GM21390 (cell line): ENCODE data around the gene CHIT1.

Experiments used
- ATAC-seq: cut with Tn5 transposase; IDR thresholded peaks from one replicate; pipeline ENCODE4 v1.9.1; 2021; ENCODE audit not compliant: unreplicated experiment

CHIT1 gene

GRCh38 chr1:203190949-203191348, 38.5 kb downstream of the CHIT1 start:
- no peak for ATAC-seq

DNA sequence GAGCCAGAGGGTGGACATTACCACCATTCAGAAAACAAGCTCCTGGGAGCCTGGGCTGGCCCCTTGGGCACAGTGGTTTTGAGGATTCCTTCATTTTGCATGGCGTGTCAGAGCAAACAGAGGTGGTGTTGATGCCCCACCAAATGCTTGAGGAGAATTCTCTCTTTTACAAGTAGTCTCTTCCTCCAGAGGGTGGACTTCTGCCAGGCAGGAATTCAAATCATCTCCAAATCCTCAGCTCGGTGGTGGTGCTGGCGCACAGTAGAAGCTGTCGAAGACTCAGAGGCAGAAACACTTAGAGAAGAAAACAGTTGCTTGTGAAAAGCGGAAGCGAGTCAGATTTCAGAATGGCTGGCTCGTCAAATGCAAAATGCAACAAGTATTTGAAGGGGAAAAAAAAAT, 39.5 kb downstream of the CHIT1 start:
- no peak for ATAC-seq

DNA sequence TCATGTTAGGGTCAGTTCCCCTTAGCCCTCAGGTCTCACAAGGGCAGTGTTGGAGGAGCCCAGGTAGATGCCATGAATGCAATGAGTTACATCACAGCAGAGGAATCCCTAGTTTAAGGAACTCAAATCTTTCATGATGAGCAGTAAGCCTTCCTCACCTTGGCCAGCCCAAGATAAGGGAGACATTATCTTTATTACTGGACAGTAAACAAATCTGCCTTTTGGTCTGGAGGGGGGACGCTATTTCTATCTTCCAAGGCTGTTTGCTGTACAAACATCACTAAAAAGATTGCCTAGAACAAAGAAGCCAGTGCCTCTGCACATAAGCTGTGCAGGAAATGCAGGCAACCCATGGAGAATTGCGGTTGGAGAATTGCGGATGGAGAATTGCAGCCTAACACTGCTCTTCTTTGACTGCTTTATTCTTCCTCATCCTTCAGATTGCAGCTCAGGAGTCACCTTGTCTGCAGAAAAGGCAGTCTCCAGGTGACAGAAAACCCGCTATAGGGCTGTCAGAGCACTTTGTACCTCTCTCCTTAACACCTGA, 40.7 kb downstream of the CHIT1 start:
- no peak for ATAC-seq

- ATAC-seq: no peak
Measured at GRCh38 chr1:203187689-203188264, 41.7 kb downstream of the CHIT1 start.

- no peak for ATAC-seq
Measured at GRCh38 chr1:203187304-203187685, 42.2 kb downstream of the CHIT1 start.

GRCh38 chr1:203186446-203187303, 42.8 kb downstream of the CHIT1 start, which contains the start of gene CHI3L1:
CHI3L1 (minus strand) TSS chr1:203186704; CDS start chr1:203186623, 81 bp downstream.
- ATAC-seq: no peak

DNA sequence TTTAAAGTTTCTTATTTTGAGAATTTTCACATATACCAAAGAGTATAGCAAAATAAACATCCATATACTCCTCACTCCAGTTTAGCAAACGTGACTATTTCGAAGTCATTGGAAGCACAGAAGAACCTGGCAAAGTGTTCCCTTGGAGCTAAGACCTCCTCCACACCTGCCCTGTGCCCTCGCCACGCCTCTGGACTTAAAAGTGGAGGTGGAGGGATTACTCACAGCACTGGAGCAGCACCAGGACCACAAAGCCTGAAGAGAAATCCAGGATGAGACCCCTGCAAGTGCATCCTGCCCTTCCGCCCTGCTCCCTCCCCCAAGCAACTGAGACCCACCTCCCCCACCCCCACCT, 43.4 kb downstream of the CHIT1 start:
- ATAC-seq: no peak

- no peak for ATAC-seq
Measured at GRCh38 chr1:203185585-203185984, 43.9 kb downstream of the CHIT1 start.

GRCh38 chr1:203185061-203185461, 44.4 kb downstream of the CHIT1 start:
- no peak for ATAC-seq

GRCh38 chr1:203184467-203184866, 45.0 kb downstream of the CHIT1 start:
- ATAC-seq: no peak

DNA sequence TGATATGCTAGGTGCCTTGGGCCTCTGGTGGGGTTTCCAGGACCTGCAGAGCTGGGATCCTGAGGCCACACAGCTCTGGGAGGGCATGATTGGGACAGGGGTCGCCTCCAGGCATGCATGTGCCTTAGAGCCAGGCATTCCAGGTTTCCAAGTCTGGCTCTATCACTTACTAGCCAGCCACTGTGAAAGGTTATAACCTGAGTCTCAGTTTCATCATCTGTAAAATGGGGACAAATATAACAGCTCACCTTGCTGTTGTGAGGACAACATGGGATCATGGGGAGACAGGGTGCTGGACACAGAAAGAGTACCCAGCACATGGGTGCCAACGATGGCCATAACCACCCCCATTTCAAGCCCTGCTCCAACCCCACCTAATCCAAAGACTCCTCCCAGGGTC, 45.6 kb downstream of the CHIT1 start:
- ATAC-seq: no peak

GRCh38 chr1:203182387-203182953, 47.0 kb downstream of the CHIT1 start:
- ATAC-seq: no peak

- no peak for ATAC-seq
Measured at GRCh38 chr1:203181586-203182386, 47.7 kb downstream of the CHIT1 start.

- ATAC-seq: no peak
Measured at GRCh38 chr1:203180611-203181330, 48.7 kb downstream of the CHIT1 start.

DNA sequence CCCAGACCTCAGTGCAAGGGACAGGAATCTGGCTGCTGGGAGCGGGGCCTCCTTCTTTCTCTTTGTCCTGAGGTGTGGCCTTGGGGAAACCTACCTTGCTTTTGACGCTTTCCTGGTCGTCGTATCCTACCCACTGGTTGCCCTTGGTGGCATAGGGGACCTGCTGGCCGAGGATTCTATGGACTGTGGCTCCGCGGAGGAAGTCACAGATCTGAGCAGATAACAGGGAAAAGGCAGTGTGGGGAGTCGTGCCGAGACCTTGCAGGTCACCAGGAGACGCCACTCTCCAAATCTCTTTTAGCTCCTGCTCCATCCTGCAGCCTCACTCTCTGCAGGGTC, 49.8 kb downstream of the CHIT1 start:
- no peak for ATAC-seq

DNA sequence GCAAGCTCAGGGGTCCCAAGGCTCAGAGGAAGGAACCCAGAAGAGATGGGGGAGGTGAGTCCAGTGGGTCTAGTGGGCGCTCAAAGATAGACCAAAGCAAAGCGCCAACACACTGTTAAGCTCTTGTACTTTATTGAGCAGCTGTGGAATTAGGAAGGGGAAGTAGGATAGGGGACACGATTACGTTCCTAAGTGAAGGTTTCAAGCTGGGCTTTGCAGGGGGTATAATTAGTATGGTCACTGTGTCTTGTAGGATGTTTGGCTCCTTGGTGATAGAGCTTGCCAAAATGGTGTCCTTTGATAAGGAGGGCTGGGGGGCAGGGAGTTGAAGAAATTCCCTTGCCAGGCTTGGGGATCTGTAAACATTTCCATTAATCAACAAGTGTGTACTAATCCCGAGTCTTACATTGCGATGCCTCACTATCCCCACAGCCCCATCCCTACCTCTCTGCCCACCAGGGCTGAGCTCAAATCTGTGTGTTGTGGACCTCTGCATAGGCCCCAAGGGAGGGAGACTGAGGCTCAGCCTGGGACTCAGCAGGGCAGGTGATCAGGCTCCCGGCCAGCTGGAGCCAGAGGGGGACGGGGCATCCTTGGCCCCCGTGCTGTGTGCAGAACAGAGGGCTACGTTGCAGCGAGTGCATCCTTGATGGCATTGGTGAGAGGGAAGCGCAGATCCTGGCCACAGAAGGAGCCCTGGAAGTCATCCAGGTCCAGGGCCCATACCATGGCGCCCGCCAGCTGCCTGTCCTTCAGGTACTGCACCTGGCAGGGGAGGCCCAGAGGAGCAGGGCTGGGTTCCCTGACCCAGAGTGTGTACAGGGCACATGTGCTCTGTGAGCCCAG, 50.4 kb downstream of the CHIT1 start:
- no peak for ATAC-seq

- no peak for ATAC-seq
Measured at GRCh38 chr1:203178083-203178482, 51.4 kb downstream of the CHIT1 start.

- ATAC-seq: no peak
Measured at GRCh38 chr1:203177470-203178039, 51.9 kb downstream of the CHIT1 start.

DNA sequence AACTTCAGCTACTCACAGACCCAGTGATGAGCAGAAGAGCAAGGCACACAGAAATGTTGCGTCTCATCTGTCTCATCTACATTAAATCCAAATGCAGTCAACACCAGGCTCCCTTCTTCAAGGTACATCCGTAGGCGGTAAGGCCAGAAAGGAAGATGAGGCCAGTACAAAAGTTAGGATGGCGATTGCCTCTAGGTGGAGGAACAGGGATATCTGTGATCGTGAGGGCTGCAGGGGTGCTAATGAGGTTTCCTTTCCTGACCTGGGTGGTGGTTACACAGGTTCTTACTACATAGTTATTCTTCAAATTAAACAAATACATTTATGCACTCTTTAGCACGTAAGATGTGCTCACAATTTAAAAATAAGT, 52.5 kb downstream of the CHIT1 start:
- ATAC-seq: no peak
